GM12878 (cell line): ENCODE data around the gene NR2F2. TPM values are rescaled to one million over a fixed set of nuclear protein-coding genes. Genes with fewer than 3 reads are reported as not detected.

Experiments used
- ATAC-seq: fragments of 200-7000 bp; cut with Tn5 transposase; 3 replicates; pipeline ENCODE4 v1.9.1; 2020; ENCODE audit warnings: mild to moderate bottlenecking, moderate library complexity
- Bru-seq: library from RNA; stranded (reverse); fragments of 400-500 nt; gene quantifications from one replicate; lab custom pipeline; 2021; lab: Mats Ljungman, UMichigan
- BruChase-seq, 2 experiments: library from RNA; stranded (reverse); fragments of 400-500 nt; gene quantifications; one replicate each; lab custom pipeline; 2021; lab: Mats Ljungman, UMichigan
- BruUV-seq: library from RNA; stranded (reverse); fragments of 400-500 nt; replicated peaks from 2 replicates; lab custom pipeline; 2021; lab: Mats Ljungman, UMichigan
- CTCF ChIA-PET: fragments of 300-600 bp; sonication (Branson Sonifier 250); formaldehyde crosslinking; extraction: SDS; loops from one replicate; lab custom pipeline; 2021; ENCODE audit warnings: inconsistent platforms; lab: Yijun Ruan, JAX
- POLR2A ChIA-PET: fragments of 350-600 bp; formaldehyde crosslinking; extraction: SDS; loops from one replicate; lab custom pipeline; 2021; ENCODE audit warnings: inconsistent platforms; lab: Charles Lee
- RAD21 ChIA-PET: fragments of 300-600 bp; sonication (Branson Sonifier 250); formaldehyde crosslinking; loops from one replicate; lab custom pipeline; 2023; ENCODE audit warnings: antibody characterized with exemption; ENCODE audit not compliant: unreplicated experiment; lab: Charles Lee
- SMC1A ChIA-PET: fragments of 300-600 bp; sonication (Branson Sonifier 250); formaldehyde crosslinking; loops from one replicate; lab custom pipeline; 2023; ENCODE audit not compliant: unreplicated experiment, uncharacterized antibody; lab: Charles Lee
- DNase-seq: peaks from one replicate; pipeline ENCODE4 v3.0.0-alpha.2; 2011; ENCODE audit warnings: low read depth, low spot score
- FAIRE-seq: peaks from 3 replicates; lab custom pipeline; 2011; peaks lifted over from hg19 to GRCh38; lab: Jason Lieb, UNC
- H2AFZ ChIP-seq: 2 replicates; pipeline ENCODE4 v1.6.0; 2011; ENCODE audit warnings: low read depth, low read length, control low read depth; ENCODE audit not compliant: control insufficient read depth
- H3K27ac ChIP-seq: 2 replicates; pipeline ENCODE4 v1.5.1; 2011; ENCODE audit warnings: control low read depth; ENCODE audit not compliant: control insufficient read depth, insufficient read depth
- H3K27me3 ChIP-seq, 2 experiments: replicated peaks in 1 of 2; 2 replicates each; pipeline versions ENCODE4 v1.6.0 to v1.6.1; 2011; ENCODE audit warnings: low read length in 1 of 2; ENCODE audit not compliant: control insufficient read depth in 2 of 2, insufficient read depth in 2 of 2
- H3K36me3 ChIP-seq, 2 experiments: 2 replicates each; pipeline ENCODE4 v1.5.1; 2011; ENCODE audit warnings: low read length in 1 of 2; ENCODE audit not compliant: control insufficient read depth in 2 of 2, insufficient read depth in 2 of 2
- H3K4me1 ChIP-seq: 2 replicates; pipeline ENCODE4 v1.6.1; 2011; ENCODE audit warnings: mild to moderate bottlenecking, low read length, moderate library complexity, mixed read lengths; ENCODE audit not compliant: control insufficient read depth, insufficient read depth
- H3K4me2 ChIP-seq: 2 replicates; pipeline ENCODE4 v1.6.0; 2011; ENCODE audit warnings: control low read depth; ENCODE audit not compliant: control insufficient read depth, insufficient read depth
- H3K4me3 ChIP-seq: fragments of 200-600 bp; sonication (generic); 2 replicates; pipeline ENCODE4 v1.5.1; 2016
- H3K79me2 ChIP-seq: 2 replicates; pipeline ENCODE4 v1.6.0; 2011; ENCODE audit warnings: low read length; ENCODE audit not compliant: control insufficient read depth, insufficient read depth
- H3K9ac ChIP-seq: 2 replicates; pipeline ENCODE4 v1.8.0; 2011; ENCODE audit warnings: low read length, control low read depth, mixed read lengths; ENCODE audit not compliant: control insufficient read depth, insufficient read depth
- H3K9me3 ChIP-seq: replicated peaks from 3 replicates; pipeline ENCODE4 v1.5.1; 2011; ENCODE audit warnings: mild to moderate bottlenecking, low read length; ENCODE audit not compliant: control insufficient read depth, insufficient read depth
- H4K20me1 ChIP-seq: 2 replicates; pipeline ENCODE4 v1.6.0; 2011; ENCODE audit not compliant: control insufficient read depth, insufficient read depth
- ATF3 ChIP-seq: IDR thresholded peaks from 2 replicates; pipeline ENCODE4 v1.6.1; 2011; ENCODE audit warnings: low read depth, mild to moderate bottlenecking, low read length, moderate library complexity, borderline replicate concordance; ENCODE audit errors: extremely low read depth
- ATF7 ChIP-seq: fragments of 450-650 bp; IDR thresholded peaks from 2 replicates; pipeline ENCODE4 v1.6.1; 2016; ENCODE audit warnings: low read depth, mild to moderate bottlenecking
- FOXK2 ChIP-seq: fragments of 450-650 bp; IDR thresholded peaks from 2 replicates; pipeline ENCODE4 v1.6.1; 2017; ENCODE audit warnings: mild to moderate bottlenecking, moderate library complexity
- IRF4 ChIP-seq: IDR thresholded peaks from 2 replicates; pipeline ENCODE4 v1.6.1; 2011; ENCODE audit warnings: low read depth, low read length
- JUND ChIP-seq: IDR thresholded peaks from 2 replicates; pipeline ENCODE4 v1.6.1; 2012; ENCODE audit warnings: low read depth, mild to moderate bottlenecking, low read length, improper control_type of control experiment, moderate library complexity
- MTA2 ChIP-seq: fragments of 450-650 bp; IDR thresholded peaks from 2 replicates; pipeline ENCODE4 v1.6.1; 2016; ENCODE audit warnings: low read depth, mild to moderate bottlenecking, moderate library complexity
- MXI1 ChIP-seq: fragments of 150-350 bp; IDR thresholded peaks from 2 replicates; pipeline ENCODE4 v1.6.1; 2011; ENCODE audit warnings: low read depth, mild to moderate bottlenecking, inconsistent platforms, low read length, improper control_type of control experiment
- NBN ChIP-seq: fragments of 450-650 bp; IDR thresholded peaks from 2 replicates; pipeline ENCODE4 v1.6.1; 2016
- NFYB ChIP-seq: IDR thresholded peaks from 2 replicates; pipeline ENCODE4 v1.6.1; 2011; ENCODE audit warnings: low read depth, mild to moderate bottlenecking, low read length, improper control_type of control experiment, moderate library complexity; ENCODE audit not compliant: insufficient read depth
- NR2C2 ChIP-seq: IDR thresholded peaks from 2 replicates; pipeline ENCODE4 v1.6.1; 2011; ENCODE audit warnings: borderline replicate concordance, low read depth; ENCODE audit not compliant: control insufficient read depth, insufficient read length
- SIX5 ChIP-seq: IDR thresholded peaks from 2 replicates; pipeline ENCODE4 v1.6.1; 2011; ENCODE audit warnings: mild to moderate bottlenecking, low read depth, low read length, moderate library complexity; ENCODE audit not compliant: severe bottlenecking
- SMAD1 ChIP-seq: fragments of 450-650 bp; IDR thresholded peaks from 2 replicates; pipeline ENCODE4 v1.6.1; 2018; ENCODE audit warnings: mild to moderate bottlenecking, low read depth; ENCODE audit not compliant: partially characterized antibody
- TCF3 ChIP-seq: IDR thresholded peaks from 2 replicates; pipeline ENCODE4 v1.6.1; 2012; ENCODE audit warnings: low read depth, mild to moderate bottlenecking, low read length, borderline replicate concordance; ENCODE audit not compliant: insufficient read depth
- WGBS: methylation state at CpG from one replicate; pipeline ENCODE4 v1.1.6; 2016; ENCODE audit warnings: low lambda C conversion rate; ENCODE audit not compliant: insufficient replicate concordance, insufficient coverage; ENCODE audit errors: missing lambda C conversion rate; 5-methylcytosine and 5-hydroxymethylcytosine counted together
- in situ Hi-C: fragments of 300-500 bp; cut with MboI; formaldehyde crosslinking; loops from 9 replicates; pipeline ENCODE4 v1.14.3; 2018; ENCODE audit warnings: mixed read lengths
- intact Hi-C: fragments of 100-400 bp; cut with micrococcal nuclease; formaldehyde crosslinking; loops from one replicate; pipeline ENCODE4 v1.14.2; 2022; ENCODE audit not compliant: unreplicated experiment
- long read RNA-seq, 2 experiments: library from polyadenylated mRNA; unstranded; transcript quantifications; one replicate each; pipeline ENCODE4 v2.0.0, GENCODE V29; 2019 to 2020
- polyA minus RNA-seq, 3 experiments: library from RNA; depleted of rRNA, polyadenylated mRNA; stranded (reverse); fragments of >200 nt; gene quantifications; 2 replicates each; pipeline ENCODE4 v1.2.3, GENCODE V29; 2011
- polyA plus RNA-seq, 11 experiments: library from polyadenylated mRNA; depleted of rRNA in 4 of 11; unstranded in 6 of 11; stranded (reverse) in 5 of 11; fragments of >200 nt; fragmentation: Nextera tagmentation in 4 of 11; fragmentation: Illumina TruSeq in 1 of 11; extraction: Ambion mirVana in 4 of 11; extraction: Trizol in 1 of 11; gene quantifications; 1 replicate in 1 of 11; 2 replicates in 10 of 11; pipeline versions ENCODE4 v1.2.1 to v1.2.3, GENCODE V29; 2011 to 2016; ENCODE audit warnings: inconsistent platforms in 2 of 11, missing spikeins in 2 of 11, low read depth in 1 of 11
- total RNA-seq, 4 experiments: library from RNA; depleted of rRNA in 3 of 4; stranded (reverse); fragments of >200 nt in 3 of 4; fragmentation: Illumina TruSeq in 1 of 4; extraction: Trizol in 1 of 4; gene quantifications; 2 replicates each; pipeline versions ENCODE4 v1.2.1 to v1.2.3, GENCODE V29; 2013 to 2021
- TF ChIP-seq, protein P1 (sequence below): fragments of 450-650 bp; IDR thresholded peaks from 2 replicates; pipeline ENCODE4 v1.6.1; 2018; ENCODE audit warnings: borderline replicate concordance, mild to moderate bottlenecking; ENCODE audit not compliant: partially characterized antibody

The NR2F2 gene
- 21.4 and 23.4 TPM in 2 replicates for total RNA-seq (2013; cell fraction: nucleolus; rRNA removed)
- total RNA-seq (2014; rRNA removed) = 0.82 and 1.1 TPM in 2 replicates
- 1.7 and 1.9 TPM in 2 replicates for total RNA-seq (2014; rRNA removed; fragmentation: Illumina TruSeq; extraction: Trizol)
- total RNA-seq (2021) = 9.4 and 10.1 TPM in 2 replicates
- 0.34 TPM for polyA plus RNA-seq (2011; ENCODE audit: low read depth)
- 8.7 and 10.0 TPM in 2 replicates for polyA plus RNA-seq (2011; rRNA removed)
- polyA plus RNA-seq (2011; cell fraction: cytosol; rRNA removed) = 13.9 and 14.3 TPM in 2 replicates
- 14.0 and 17.0 TPM in 2 replicates for polyA plus RNA-seq (2011; cell fraction: nucleus; rRNA removed)
- polyA plus RNA-seq (2012) = 2.4 and 2.6 TPM in 2 replicates
- 6.9 TPM in 2 replicates for polyA plus RNA-seq (2014; fragmentation: Illumina TruSeq; extraction: Trizol)
- polyA plus RNA-seq (2014; fragmentation: Nextera tagmentation; extraction: Ambion mirVana) = 1 to 10 TPM; 2.3 to 3.2 TPM
- polyA plus RNA-seq (2014; rRNA removed) = 3.7 and 6.6 TPM in 2 replicates
- 1 to 10 TPM; 1.8 to 3.1 TPM for polyA plus RNA-seq (2016; fragmentation: Nextera tagmentation; extraction: Ambion mirVana)
- 7.2 and 11.2 TPM in 2 replicates for polyA minus RNA-seq (2011; rRNA and poly(A)+ RNA removed)
- polyA minus RNA-seq (2011; cell fraction: cytosol; rRNA and poly(A)+ RNA removed) = 12.4 and 19.1 TPM in 2 replicates
- 9.9 and 15.4 TPM in 2 replicates for polyA minus RNA-seq (2011; cell fraction: nucleus; rRNA and poly(A)+ RNA removed)
- Bru-seq, nascent RNA = percentile 74 among the genes with signal in this experiment
- BruChase-seq, experiment 1, labeled RNA remaining after a 6-hour chase = percentile 71 among the genes with signal in this experiment
- percentile 80 among the genes with signal in this experiment for BruChase-seq, experiment 2, labeled RNA remaining after a 2-hour chase
- long read RNA-seq, experiment 1, full-length matches to known transcripts = 3 of 4 reads
- long read RNA-seq, experiment 1, partial matches to known transcripts = 0 of 4 reads
- long read RNA-seq, experiment 1, other reads (novel, unspliced or antisense) = 1 of 4 reads
- long read RNA-seq, experiment 2, full-length matches to known transcripts = 1 of 8 reads
- long read RNA-seq, experiment 2, partial matches to known transcripts = 4 of 8 reads
- long read RNA-seq, experiment 2, other reads (novel, unspliced or antisense) = 3 of 8 reads

DNA sequence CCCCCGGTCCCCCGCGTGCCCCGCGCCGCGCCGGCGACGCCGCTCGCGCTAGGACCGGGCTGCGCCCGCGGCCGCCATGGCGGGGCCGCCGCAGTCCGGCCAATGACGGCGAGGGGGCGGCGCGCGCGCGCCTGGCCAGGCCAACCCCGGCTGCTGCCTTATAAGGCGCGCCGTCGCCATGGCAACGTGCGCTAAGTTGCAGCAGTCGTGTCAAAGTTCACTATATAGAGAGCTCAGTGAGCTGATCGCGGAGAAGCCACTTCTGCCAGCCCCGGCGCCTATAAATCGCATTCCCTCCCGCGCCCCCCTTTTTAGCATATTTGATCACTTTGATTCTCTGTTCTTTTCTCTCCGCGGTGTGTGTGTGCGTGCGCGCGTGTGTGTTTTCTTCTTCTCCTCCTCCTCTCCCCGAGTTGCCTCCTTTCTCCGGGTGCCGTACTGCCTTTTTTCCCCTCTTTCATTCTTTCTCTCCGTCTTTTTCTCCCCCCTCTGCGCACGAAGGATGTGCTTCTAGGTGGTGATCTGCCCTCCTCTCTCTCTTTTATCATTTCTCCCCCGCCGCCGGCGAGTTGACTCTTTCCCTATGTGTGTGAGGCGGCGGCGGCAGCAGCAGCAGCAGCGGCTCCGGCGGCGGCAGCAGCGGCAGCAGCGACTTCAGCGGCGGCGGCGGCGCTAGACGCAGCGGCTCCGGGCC lies at the start of gene NR2F2:
Gene NR2F2 (plus strand): TSS at position 251 of the 694 bp plus-strand sequence. CDS start 1,406 bp downstream, outside the sequence.
- Histone ChIP-seq H3K9ac (peak within 1 kb of the TSS; percentile 27; the same call in 1 of the 2 replicates), H4K20me1 (no peaks in the 10 kb centered on the region), H3K79me2 (no peaks in the 10 kb centered on the region; the same call in 1 of the 2 replicates), H3K27ac (no peak within 1 kb of the TSS), H3K9me3 (no peaks in the 10 kb centered on the region; the same call in 2 of the 3 replicates), H3K27me3 (peaks cover 0 to 14% of the 10 kb centered on the region in 2 experiments; a peak in 1 of 4 replicates), H3K4me1 (peaks cover 6% of the 10 kb centered on the region; the same call in 1 of the 2 replicates), H3K4me3 (peak within 1 kb of the TSS; percentile 78), H2AFZ (peak within 1 kb of the TSS; percentile 69), H3K4me2 (peak within 1 kb of the TSS; percentile 81), H3K36me3 (no peaks in the 10 kb centered on the region)
- FAIRE-seq (no peak), ATAC-seq (peak; percentile 70), DNase-seq (peak; percentile 53)
- RAD21 ChIA-PET = interaction anchor here (1.0 to 7.6 kb wide), 8 partner anchors 8 to 1045 kb away, joined by 3 to 252 read pairs (median 3); no protein-coding TSS in a partner anchor
- CTCF ChIA-PET = interaction anchor here (0.6 to 7.2 kb wide), 4 partner anchors 11 to 915 kb away, joined by 4 to 212 read pairs (median 62); no protein-coding TSS in a partner anchor
- in situ Hi-C loops (no loop called here), intact Hi-C loops (loop anchor here (5.0 kb wide), 1 partner anchor 198 kb away; no protein-coding TSS in a partner anchor)
- SMC1A ChIA-PET = interaction anchor here (0.6 to 7.4 kb wide), 12 partner anchors 10 to 1071 kb away, joined by 3 to 103 read pairs (median 4); no protein-coding TSS in a partner anchor
- BruUV-seq = no TSS peak
- POLR2A ChIA-PET = interaction anchor here (1.0 to 7.4 kb wide), 8 partner anchors 9 to 748 kb away, joined by 3 to 163 read pairs (median 4); no protein-coding TSS in a partner anchor
- WGBS = 21% methylated on average over 46 of the region's 78 CpGs
- TF ChIP-seq SMAD1 (peak; percentile 85), ATF7 (0 out of 2 replicates have a peak, but pooled peaks have one; percentile 18), IRF4 (no peak), NBN (peak; percentile 92), JUND (no peak), NR2C2 (no peak), MTA2 (peak; percentile 22), MXI1 (peak; percentile 85), TCF3 (no peak), ATF3 (no peak), NFYB (peak; percentile 85), SIX5 (no peak), FOXK2 (no peak)
- TF ChIP-seq, protein P1, sequence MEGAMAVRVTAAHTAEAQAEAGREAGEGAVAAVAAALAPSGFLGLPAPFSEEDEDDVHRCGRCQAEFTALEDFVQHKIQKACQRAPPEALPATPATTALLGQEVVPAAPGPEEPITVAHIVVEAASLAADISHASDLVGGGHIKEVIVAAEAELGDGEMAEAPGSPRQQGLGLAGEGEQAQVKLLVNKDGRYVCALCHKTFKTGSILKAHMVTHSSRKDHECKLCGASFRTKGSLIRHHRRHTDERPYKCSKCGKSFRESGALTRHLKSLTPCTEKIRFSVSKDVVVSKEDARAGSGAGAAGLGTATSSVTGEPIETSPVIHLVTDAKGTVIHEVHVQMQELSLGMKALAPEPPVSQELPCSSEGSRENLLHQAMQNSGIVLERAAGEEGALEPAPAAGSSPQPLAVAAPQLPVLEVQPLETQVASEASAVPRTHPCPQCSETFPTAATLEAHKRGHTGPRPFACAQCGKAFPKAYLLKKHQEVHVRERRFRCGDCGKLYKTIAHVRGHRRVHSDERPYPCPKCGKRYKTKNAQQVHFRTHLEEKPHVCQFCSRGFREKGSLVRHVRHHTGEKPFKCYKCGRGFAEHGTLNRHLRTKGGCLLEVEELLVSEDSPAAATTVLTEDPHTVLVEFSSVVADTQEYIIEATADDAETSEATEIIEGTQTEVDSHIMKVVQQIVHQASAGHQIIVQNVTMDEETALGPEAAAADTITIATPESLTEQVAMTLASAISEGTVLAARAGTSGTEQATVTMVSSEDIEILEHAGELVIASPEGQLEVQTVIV = peak; percentile 52
